Fibroblast of pulmonary artery (primary cell): Measurements from ENCODE around the gene ANXA2.

ENCODE experiments used
- DNase-seq: peaks from one replicate; pipeline ENCODE4 v3.0.0-alpha.2; 2010; ENCODE audit warnings: low read depth
- H3K4me3 ChIP-seq: replicated peaks from 2 replicates; pipeline ENCODE4 v1.5.1; 2011; ENCODE audit warnings: low read depth, mild to moderate bottlenecking, control low read depth, low read length, moderate library complexity
- TF ChIP-seq, protein P1 (sequence below): IDR thresholded peaks from 2 replicates; pipeline ENCODE4 v1.5.1; 2011; ENCODE audit warnings: mild to moderate bottlenecking, control low read depth, low read length, inconsistent platforms; ENCODE audit errors: missing control alignments

Gene ANXA2

GRCh38 chr15:60400944-60401343 lies 3.2 kb upstream of the ANXA2 start:
- TF ChIP-seq, protein P1, sequence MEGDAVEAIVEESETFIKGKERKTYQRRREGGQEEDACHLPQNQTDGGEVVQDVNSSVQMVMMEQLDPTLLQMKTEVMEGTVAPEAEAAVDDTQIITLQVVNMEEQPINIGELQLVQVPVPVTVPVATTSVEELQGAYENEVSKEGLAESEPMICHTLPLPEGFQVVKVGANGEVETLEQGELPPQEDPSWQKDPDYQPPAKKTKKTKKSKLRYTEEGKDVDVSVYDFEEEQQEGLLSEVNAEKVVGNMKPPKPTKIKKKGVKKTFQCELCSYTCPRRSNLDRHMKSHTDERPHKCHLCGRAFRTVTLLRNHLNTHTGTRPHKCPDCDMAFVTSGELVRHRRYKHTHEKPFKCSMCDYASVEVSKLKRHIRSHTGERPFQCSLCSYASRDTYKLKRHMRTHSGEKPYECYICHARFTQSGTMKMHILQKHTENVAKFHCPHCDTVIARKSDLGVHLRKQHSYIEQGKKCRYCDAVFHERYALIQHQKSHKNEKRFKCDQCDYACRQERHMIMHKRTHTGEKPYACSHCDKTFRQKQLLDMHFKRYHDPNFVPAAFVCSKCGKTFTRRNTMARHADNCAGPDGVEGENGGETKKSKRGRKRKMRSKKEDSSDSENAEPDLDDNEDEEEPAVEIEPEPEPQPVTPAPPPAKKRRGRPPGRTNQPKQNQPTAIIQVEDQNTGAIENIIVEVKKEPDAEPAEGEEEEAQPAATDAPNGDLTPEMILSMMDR: no peak
- no peak for DNase-seq
- no peak overlapping the region for H3K4me3 ChIP-seq

DNA sequence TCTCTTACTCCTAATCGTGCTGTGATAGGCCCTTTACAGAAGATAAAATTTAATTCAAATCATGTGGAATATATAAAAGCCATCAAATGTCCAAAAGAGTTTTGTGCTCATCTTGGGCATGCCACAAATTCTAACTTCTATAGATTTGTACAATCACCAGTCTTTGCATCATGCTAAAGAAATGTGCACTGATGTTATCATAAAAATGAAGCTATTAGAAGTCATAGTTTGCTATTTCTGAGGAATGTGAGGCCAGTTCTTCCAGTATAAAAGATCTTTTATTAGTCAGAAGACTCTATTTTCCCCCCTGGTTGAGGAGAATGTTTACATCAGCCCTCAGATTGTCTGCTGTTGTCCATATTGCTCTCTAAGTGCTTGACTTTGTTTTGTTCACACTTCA lies 2.1 kb upstream of the ANXA2 start:
- H3K4me3 ChIP-seq: no peak overlapping the region
- peak; percentile 66 for DNase-seq
- TF ChIP-seq, protein P1: no peak

DNA sequence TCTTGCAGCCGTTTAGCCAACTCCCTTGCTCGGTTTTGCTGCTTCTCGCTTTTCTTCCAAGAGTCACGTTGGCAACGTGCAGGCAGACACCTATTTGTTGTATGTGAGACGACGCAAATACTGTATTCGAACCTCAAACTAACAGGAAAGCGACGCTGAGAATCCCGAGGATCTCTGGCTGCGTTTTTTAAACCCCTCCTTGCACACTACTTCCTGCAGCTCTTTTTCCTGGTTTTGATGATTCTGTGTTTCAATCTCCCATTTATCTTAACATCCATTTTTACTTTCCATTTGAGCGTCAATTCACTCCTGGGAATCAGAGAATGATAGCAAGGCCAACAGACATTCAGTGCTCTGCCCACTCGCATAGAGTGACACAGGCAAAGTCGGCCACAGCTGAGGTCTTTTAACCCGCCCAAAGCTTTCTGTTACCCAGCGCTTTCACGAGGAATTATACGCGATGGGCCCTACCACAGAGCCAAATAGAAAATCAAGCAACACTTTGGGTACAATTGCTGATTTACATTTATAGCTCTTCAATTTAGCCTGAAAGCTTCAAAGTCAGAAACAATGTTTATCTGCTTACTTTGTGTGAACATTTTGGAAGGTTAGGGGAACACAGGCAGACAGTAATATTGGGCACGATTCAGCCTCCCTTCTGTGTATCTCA lies 1.6 kb upstream of the ANXA2 start:
- peak overlapping the region; percentile 98 for H3K4me3 ChIP-seq
- TF ChIP-seq, protein P1: no peak
- no peak for DNase-seq

DNA sequence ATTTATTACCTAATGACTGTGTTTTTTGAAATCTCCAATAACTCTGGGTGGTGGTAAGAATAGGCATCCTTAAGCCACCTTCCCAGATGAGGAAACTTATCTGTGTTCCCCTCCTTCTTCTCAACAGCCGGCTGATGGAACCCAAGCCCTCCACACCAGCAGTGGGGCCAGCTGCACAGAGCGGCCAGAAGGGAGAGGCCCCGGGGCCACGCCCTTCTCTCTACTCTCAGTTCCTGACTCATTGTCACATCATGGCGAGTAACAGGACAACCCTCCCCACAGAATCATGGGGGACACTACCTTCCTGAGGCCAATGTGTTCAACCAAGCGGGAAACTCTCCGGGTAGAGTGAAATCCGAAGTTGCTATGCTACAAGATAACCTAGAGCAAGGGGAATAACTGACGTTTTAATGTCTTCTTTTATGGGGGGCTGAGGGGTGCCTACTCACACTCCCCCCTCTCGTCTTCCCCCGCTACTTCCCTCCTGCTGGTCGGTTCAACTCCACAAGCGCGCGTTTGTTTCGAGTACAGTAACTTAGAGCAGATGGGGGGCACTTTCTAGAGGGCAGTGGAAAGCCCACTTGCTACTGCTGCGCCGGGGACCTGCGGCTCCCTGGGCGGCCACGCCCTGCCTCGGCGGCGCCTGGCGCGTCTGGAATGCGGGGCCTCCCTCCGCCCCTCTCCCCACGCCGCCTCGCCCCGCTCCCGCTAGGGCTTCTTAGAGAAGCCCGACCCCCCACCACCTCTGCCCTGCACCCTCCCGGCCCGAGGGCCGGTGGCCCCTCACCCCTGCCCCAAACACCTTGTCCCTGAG lies 621 bp downstream of the ANXA2 start:
- H3K4me3 ChIP-seq: peak overlapping the region; percentile 98
- TF ChIP-seq, protein P1: no peak
- peak; percentile 61 for DNase-seq

DNA sequence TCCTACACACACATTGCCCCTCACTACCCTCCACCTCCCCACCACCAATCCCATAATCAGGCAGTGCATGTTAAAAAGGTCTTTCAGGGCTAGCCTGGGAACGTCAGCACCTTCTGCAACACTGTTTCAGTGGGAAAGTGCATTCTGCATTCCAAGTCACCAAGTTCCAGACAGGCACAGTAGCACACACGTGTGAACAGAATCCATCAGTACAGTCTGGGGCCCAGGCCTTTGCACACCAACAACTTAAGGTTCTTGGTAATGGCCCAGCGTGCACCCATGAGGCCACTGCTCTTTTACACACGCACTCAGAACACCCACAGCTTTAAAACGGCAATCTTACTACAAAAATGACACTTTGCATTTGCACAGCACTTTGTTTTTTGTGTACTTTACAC lies 1.2 kb downstream of the ANXA2 start:
- peak overlapping the region; percentile 98 for H3K4me3 ChIP-seq
- TF ChIP-seq, protein P1: no peak
- DNase-seq: no peak

GRCh38 chr15:60396100-60396499 lies 1.7 kb downstream of the ANXA2 start:
- H3K4me3 ChIP-seq: peak overlapping the region; percentile 98
- DNase-seq: no peak
- TF ChIP-seq, protein P1: no peak
